Stimulated activated CD8-positive, alpha-beta memory T cell treated with anti-CD3 and anti-CD28 coated beads, Interleukin-15, amount 100 ng/mL, for 4 hours (primary cell): Measurements from ENCODE around the gene NOL4L.

Experiments
- DNase-seq, 2 donors: peaks; one replicate each; pipeline ENCODE4 v3.0.0-alpha.2; 2020; ENCODE audit warnings: low read depth in 2 of 2

The NOL4L gene

DNA sequence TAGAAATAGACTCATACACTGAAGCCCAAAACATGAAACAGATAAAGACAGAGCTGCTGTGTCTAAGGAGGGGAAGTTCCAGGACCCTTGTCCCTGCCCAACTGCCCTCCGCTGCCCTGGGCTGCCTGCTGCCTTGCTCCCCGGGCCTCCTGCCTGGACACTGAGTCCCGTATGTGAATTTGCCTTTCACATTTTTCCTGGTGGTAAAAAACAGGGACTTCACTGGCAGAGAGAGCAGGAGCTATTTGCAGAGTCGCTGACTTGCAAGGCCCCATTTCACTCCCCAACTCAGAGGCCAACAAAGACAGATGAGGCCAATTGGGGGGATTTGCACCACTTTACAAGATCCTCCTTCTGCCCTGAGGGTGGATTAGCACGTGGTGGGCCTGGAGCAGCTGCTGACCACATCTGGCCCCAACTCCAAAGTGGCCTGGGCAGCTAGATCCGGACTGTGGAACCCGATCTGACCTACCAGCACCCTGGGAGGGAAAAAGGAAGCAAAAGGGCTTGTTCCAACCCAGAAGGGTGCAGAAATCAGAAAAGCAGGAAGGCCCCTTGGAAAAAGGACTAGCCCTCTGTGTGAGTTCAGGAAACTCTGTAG, 61.4 kb downstream of the NOL4L start:
- DNase-seq, result no peak

DNA sequence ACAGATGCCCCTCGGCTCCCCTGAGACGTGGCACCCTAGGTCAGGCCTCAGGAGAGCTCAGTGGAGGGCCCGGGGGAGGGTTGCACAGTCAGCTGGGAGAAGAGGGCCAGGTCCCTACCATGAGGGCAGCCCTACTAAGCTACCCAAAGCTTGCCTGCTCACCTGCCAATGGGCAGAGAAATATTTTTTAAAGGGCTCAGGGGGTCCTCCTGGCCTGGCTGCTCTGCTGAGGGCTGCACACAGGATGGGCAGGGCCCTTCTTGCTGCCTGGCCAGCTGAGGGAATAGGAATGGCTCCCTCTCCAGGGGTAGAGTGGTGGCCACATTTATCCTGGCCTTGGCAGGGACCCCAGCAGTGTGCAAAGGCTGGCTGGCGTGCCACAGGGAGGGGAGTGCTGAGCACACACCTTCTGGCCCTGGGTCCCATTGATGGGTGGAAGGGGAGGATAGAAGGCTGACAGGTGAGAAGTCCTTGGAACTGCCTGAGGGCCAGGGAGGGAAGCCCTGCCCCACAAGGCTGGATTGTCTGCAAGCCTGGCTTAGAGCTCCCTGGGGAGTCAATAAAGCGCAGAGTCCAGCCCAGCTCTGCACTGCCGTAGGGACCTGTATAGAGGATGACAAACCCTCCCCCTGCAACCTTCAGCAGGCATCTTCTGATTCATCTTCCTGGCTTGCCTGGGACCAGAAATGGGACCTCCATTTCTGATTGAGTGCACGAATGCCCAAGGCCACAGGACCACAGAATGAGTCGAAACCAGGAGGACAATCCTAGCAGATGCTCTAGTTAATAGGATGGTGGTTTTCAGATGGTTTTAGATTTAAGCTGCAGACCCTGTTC, 62.1 kb downstream of the NOL4L start:
- no peak for DNase-seq

GRCh38 chr20:32522526-32522775, 62.7 kb downstream of the NOL4L start:
- DNase-seq, result no peak

DNA sequence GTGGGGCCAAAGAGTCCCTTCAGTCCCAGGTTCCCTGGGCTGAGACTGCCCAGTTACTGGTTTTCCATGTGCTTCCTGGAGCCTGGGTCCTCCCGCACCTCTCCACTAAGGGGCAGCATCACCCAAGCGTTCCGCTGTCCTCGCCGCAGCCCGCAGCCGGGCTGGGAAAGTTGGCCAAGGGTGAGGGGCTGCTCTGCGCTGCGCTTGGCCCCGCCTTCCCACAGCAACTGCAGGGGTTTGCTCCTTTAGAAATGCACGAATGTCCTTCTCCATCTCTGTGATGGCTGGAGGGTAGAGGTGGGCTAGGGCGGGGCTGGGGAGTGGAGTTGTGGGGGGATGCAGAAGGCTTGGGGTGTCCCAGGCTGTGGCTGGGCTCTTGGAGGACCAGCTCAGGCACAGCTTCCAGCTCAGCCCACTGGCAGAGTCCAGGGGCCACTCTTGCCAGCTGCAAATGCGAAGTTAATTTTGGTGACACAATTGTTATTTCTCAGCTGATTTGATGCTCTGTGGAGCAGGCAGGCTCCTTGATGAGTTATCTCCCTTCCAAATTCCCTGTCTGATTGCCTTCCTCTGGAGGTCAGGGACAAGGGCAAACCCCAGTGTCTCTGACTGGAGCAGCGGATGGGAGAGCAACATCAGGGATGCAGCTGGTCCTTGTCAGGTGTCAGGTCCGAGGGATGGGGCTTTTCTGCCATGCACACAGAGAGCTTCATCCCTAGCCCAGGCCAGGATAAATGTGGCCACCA, 63.2 kb downstream of the NOL4L start:
- no peak for DNase-seq

DNA sequence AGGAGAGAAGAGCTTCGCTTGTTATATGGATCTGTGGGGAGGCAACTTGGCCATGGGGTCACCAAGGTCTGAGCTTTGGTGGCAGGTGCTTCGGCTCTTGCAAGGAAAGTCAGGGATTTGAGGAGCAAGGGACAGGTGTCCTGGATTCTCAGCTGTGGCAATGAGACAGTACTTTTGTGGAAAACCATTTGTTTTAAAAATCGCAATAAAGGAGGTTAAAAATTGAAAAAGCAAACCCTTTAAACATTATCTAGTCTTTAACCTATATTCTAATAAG, 64.3 kb downstream of the NOL4L start:
- no peak for DNase-seq

DNA sequence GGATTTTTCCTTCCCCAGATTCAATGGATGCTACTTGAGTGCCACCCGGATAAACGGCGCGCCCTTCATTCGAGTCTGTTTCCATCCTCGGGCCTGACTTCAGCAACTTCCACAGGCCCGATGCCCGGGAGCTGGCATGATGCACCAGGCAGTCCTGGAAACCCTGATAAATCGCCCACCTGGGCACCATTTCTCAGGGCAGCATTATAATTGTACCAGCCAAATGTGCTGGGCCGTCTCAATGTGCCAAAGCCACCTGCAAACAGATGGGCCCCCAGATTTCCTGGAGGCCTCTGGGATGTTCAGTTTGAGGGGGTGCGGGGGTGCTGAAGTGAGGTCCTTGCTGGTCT, 65.8 kb downstream of the NOL4L start:
- no peak for DNase-seq

DNA sequence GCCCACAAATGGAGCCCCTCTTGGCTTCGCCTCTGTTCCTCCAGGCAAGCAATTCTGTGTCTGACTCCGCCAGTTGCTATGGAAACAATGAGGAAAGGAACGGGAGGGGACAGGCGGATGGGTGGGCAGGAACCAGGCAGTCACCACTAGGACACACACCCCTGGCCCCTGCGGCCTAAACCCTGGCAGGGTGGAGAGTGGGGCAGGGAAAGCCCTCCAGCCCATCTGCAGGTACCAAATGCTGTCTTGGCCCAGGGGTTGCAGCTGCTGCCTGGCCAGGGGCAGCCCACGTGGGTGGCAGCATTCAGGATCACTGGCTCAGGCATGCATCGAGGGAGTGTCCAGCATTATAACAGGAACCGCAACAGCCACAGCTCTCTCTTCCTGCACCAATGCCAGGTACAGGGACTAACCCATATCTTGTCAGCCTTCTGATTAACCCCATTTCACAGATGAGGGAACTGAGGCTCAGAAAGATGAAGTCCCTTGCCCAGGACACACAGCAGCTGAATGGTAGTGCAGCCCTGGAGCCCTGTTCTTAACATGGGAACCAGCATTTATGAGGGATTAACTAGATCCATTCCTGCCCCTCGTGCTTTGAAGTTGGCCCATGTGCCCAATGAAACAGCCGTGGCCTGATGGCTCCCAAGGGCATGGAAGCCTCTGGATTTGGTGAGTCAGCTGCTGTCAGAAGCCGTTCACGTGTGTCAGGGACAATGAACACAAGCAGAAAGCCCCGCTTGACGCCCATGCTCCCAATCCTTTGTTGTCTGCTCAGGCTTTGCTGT, 66.3 kb downstream of the NOL4L start:
- no peak for DNase-seq

- DNase-seq, result no peak
Observed at GRCh38 chr20:32517914-32518592, 67.1 kb downstream of the NOL4L start.

DNA sequence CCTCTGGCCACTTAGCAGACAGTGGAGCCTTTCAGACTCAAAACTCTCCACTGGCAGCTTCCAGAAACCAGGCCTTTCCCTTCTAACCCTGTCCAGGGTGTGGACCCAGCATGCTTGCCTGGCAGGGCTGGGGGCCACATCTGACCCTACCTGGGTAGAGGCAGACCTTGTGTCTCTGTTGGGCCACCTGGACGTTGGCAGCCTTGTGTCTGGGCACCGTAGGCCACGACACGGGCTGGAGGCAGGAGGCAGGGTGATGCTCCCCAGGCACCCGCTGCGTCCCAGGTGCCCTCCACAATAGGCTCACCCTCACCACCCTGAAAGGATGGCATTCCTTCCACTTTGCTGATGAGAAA, 67.6 kb downstream of the NOL4L start:
- DNase-seq, result no peak

- DNase-seq, result no peak
Observed at GRCh38 chr20:32516583-32517517, 68.3 kb downstream of the NOL4L start.

- no peak for DNase-seq
Observed at GRCh38 chr20:32515631-32516101, 69.5 kb downstream of the NOL4L start.

GRCh38 chr20:32514760-32515159, 70.4 kb downstream of the NOL4L start:
- DNase-seq, result no peak

DNA sequence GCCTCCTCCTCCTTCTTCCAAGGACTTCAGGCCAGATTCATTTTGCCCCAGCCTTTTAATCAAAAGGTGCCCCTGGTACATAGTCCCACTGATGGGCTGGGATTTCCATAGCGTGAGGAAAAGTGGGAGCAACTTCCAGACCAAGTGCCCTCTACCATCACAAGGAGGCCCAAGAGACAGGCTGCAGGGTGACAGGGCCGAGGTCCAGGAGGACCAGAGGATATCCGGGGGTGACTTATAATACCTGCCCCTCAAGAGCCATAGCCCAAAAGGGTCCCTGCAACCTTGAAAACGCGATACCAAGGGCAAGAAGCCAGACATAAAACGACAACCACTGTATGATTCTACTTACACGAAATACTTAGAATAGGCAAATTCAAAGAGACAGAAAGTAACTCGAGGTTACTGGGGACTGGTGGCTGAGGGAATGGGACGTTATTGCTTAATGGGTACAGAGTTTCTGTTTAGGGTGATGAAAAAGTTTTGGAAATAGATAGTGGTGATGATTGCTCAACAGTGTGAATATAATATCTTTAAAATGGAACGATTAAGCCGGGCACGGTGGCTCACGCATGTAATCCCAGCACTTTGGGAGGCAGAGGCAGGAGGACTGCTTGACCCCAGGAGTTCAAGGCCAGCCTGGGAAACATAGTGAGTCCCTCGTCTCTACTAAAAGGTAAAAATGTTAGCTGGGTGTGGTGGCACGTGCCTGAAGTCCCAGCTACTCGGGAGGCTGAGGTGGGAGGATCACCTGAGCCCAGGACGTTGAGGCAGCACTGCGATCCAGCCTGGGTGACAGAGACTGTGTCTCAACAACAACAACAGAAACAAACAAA, 71.9 kb downstream of the NOL4L start:
- DNase-seq, result no peak

DNA sequence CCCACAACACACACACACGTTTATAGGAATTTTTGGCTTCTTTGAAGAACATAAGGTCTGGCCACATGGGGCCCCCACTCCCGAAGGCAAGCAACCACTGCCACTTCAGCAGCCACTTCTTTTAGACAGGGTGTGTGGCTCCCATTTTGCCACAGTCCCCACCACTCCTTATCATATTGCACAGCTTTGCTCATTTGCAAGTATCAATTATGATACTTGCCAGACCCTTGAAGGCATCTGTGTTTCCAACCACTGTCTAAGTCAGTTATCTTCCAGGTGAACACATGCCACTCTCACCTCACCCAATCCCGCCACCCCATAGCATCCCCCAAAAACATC, 73.1 kb downstream of the NOL4L start:
- DNase-seq, result no peak

DNA sequence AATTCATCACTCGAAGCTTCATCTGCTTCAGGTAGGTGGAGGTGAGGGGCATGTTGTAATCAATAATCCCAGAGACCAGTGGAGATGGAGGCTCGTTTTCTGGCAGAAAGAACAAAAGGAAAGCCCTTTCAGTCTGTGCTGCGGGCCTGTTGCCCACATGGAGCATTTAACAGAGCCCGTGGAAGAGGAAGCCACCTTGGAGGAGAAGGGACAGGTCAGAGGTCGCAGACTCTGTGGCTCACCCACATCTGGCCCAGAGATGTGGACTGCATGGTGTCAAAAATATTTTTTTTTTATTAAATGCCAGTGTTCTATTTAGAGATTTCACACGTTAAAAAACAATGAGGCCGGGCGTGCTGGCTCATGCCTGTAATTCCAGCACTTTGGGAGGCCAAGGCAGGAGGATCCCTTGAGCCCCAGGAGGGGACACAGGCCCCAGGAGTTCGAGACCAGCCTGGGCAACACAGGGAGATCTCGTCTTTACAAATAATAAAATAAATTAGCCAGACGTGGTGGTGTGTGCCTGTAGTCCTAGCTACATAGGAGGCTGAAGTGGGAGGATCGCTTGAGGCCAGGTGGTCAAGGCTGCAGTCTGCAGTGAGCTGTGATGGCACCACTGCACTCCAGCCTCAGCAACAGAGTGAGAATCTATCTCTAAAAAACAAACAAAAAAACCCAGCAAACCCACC, 73.6 kb downstream of the NOL4L start:
- no peak for DNase-seq

DNA sequence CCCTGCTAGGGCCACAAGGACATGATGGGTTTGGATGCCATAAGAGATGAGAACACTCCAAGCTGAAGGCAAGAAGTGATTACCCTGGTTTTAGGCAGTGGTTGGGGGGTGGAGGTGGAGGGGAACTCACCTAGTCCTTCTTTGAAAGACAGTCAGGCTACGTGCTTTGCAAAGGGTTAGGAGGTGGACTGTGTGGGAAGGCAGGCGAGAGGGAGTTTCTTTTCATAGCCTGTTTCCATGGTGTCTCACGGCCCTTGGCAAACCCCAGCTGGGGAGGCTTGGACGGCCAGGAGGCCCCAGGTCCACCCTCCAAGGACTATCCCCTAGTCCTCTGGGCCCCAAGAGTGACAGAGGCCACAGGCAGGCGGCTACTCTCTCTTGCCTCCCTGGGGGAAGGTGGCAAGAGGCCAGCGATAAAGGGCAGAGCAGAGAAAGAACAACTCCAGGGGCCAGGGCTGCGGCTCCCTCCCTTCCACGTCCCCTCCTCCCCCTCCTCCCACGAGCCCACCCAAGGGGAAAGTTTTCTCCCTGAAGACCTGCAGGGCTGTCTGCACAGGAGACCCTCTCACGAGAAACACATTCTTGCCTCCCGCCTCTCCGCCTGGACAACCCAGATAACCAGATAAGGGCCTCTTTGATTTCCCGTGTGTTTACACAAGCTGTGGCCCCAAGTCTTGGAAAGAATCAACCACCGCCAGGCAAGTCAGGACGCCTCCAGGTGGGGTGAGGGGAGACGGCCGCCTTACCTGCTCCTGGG, 74.4 kb downstream of the NOL4L start:
- no peak for DNase-seq

DNA sequence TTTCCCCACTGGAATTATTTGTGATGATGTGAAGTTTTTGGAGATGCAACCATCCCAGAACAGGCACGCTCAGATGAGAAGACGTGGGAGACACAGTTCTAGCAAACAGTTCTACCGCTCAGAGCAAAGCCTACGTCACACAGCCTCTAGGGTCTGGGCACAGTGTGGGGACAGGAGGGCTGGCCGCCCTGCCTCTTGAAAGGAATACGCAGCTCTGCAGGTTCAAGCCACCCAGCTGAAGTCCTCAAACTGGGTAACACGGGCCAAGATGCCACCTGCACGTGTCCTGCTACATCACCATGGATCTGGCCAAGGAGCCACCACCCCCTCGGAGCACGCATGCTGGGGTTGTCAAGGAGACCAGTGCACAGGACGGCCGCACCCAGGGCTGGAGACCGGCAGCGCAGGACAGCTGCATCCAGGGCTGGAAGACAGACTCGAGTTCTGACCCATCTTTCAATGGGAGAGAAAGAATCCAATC, 75.0 kb downstream of the NOL4L start:
- no peak for DNase-seq

- DNase-seq, result peak in 1 of 2 donors; percentile 36
Observed at GRCh38 chr20:32509639-32510066, 75.5 kb downstream of the NOL4L start.

DNA sequence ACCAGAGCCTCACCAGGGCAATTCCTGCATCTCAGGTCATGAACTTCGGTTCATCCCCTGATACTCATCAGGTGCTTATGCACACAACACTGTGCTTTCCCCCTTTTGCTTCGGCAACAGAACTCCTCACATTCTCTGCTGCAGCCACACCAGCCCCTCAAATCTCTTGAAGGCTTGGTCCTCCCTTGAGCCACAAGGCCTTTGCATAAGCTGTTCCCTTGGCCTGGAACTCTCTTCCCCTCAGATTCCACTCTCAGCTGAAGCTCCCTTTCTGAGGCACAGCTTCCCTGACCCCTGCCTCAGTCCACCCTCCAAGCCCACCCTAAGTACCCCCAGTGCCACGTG, 76.4 kb downstream of the NOL4L start:
- DNase-seq, result no peak
